ENCODE data around the gene M1AP.

M1AP gene, protein sequence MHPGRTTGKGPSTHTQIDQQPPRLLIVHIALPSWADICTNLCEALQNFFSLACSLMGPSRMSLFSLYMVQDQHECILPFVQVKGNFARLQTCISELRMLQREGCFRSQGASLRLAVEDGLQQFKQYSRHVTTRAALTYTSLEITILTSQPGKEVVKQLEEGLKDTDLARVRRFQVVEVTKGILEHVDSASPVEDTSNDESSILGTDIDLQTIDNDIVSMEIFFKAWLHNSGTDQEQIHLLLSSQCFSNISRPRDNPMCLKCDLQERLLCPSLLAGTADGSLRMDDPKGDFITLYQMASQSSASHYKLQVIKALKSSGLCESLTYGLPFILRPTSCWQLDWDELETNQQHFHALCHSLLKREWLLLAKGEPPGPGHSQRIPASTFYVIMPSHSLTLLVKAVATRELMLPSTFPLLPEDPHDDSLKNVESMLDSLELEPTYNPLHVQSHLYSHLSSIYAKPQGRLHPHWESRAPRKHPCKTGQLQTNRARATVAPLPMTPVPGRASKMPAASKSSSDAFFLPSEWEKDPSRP

DNA sequence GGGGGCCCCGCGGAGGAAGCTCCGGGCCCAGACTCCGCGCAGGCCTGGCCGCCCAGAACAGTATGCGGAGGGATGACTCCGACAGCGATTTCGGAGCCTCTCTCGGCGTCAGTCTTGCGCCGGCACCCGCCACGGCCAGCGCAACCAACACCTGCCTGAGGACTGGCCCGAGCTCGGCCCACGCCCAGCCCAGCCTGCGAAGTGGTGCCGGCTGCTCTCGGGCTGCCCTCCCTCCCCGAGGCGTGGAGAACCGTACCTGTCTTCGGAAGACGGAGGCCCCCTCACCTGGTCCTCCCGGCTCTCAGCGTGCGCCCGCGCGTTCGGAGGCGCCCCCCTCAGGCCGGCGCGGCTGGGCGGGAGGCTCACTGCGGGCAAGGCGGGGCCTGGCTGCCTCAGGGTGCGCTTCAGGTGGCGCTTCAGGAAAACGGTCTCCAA is at the start of gene M1AP:
Gene M1AP, minus strand, starts transcription at position 322 of the 435 bp plus-strand sequence. CDS start 8,055 bp downstream, outside the sequence.
- in situ Hi-C loops (cut with MboI; ENCODE audit: low sequenced_read_pairs), result no loop called here

DNA sequence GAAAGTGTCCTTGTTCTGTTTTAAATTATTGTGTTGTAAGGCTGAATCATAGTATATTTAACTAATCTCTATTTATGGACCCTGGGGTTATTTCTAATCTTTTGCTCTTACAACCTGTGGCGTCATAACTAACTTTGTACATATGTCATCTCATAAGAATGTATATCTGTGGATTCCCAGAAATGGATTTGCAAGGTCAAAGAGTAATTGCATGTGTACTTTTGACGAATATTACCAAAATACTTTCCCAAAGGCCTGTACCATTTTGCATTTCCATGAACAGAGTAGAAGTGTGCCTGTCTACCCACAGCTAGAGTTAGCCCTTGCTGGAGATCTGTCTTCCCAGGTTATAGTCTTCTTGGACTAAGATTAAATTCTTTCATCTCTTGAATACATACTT is 48.7 kb upstream of the M1AP start:
- in situ Hi-C loops (cut with MboI; ENCODE audit: low sequenced_read_pairs), result loop anchor here (25.0 kb wide), 2 partner anchors 540 to 690 kb away; no protein-coding TSS in a partner anchor

DNA sequence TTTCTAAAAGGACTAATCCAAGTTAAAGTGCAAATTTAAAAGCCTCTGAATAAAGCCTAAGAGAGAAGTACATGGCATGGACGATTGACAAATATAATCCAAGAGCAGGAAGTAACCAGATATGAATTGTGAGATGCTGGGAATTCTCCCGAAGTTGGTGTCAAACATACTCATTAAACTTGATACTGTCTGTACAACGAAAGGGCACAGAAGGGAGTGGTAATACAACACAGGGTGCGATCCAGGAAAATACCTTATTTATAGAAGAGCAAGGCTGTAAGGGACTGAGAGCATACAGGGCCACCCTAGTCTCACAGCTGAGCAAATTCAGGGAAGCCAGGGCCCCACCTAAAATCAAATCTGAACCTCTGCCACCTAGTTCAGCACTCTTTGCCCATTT is 47.5 kb upstream of the M1AP start:
- in situ Hi-C loops (cut with MboI; ENCODE audit: low sequenced_read_pairs), result loop anchor here (25.0 kb wide), 2 partner anchors 542 to 692 kb away; no protein-coding TSS in a partner anchor

DNA sequence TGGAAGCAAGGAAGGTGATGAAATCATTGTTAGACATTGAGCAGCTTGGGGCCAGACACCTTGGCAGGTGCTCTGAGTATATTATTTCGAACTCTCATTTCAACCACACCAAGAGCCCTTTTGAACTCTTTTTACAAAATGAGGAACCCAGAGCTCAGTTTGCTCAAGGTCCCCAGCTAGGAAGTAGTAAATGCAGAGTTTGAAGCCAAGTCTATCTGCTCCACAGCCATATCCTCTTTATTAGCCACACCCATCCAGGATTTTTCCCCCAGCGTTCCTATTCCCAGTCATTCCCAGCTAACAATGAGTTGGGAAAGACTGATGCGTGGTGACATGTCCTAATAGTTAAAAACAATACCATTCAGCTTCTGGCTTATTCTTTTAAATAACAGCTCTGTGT is 46.2 kb upstream of the M1AP start:
- in situ Hi-C loops (cut with MboI; ENCODE audit: low sequenced_read_pairs), result loop anchor here (25.0 kb wide), 2 partner anchors 543 to 693 kb away; no protein-coding TSS in a partner anchor

DNA sequence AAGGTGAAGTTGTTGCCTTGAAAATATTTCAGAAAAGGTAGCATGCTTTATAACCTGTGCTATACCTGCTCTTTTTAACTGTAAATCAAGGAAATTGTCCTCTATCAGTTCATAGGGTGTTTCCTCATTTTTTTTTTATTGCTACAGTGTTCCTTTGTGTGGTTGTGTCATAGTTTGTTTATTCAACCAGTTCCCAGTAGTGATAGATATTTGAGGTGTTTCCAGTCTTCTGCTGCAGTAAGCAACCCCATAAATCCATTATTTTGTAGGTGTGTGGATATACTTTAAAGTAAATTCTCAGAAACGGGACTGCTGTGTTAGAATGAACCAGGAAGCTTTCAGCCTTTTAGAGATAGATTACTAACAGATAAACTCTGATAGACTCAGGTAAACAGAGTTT is 45.5 kb upstream of the M1AP start:
- in situ Hi-C loops (cut with MboI; ENCODE audit: low sequenced_read_pairs), result loop anchor here (25.0 kb wide), 2 partner anchors 544 to 694 kb away; no protein-coding TSS in a partner anchor

DNA sequence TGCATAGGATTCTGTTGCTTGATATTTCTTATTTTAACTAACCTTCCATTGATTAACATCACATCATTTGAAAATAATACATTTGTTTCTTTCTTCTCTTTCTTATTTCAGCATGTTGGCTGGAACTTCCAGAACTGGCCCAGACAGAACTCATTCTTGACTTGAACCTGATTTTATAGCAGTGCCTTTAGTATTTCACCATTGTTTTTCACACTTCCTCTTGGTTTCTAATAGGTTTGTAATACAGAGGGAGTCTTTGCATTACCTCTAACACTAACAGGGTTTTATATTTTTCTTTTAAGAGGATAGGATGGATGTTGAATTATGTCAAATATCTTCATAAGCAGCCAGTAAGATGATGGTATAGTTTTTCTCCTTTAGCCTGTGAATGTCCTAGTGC is 45.1 kb upstream of the M1AP start:
- in situ Hi-C loops (cut with MboI; ENCODE audit: low sequenced_read_pairs), result loop anchor here (25.0 kb wide), 2 partner anchors 544 to 694 kb away; no protein-coding TSS in a partner anchor

DNA sequence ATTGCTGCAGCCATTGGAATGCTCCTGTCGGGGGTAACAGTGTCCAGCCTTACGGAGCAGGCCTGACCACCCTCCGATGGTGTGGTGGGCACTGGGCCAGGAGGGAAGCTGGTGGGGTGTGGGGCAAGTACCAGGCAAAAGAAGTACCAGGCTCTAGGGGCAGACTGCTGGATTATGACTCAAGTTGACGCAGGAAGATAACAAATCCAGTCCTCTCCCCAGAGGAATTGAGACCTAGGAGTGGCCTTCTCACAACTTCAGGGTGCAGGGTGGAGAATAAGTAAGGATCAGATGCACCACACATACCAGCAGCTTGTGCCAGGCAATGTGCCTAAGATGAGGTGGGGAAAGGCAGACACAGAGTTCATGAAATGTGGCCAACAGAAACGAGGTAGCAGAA is 43.8 kb upstream of the M1AP start:
- in situ Hi-C loops (cut with MboI; ENCODE audit: low sequenced_read_pairs), result loop anchor here (25.0 kb wide), 2 partner anchors 545 to 695 kb away; no protein-coding TSS in a partner anchor

DNA sequence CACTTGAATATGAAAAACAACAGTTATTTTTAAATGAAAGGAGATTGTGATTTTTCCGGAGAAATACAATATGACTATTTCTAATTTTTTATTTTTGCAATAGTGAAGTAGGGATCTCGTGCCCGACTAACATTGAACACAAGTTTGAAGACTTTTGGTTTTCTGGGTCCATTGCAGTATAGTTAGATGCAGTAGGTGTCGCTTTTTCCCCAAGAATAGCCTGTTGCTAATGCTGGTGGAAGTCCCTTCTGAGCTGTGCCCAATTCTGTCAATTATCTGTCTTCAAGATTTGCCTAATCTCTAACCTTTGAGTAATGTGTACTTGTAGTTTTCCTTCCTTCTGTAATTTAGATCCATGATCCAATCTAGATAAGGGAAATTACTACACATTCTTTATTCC is 42.4 kb upstream of the M1AP start:
- in situ Hi-C loops (cut with MboI; ENCODE audit: low sequenced_read_pairs), result loop anchor here (25.0 kb wide), 2 partner anchors 547 to 697 kb away; no protein-coding TSS in a partner anchor

DNA sequence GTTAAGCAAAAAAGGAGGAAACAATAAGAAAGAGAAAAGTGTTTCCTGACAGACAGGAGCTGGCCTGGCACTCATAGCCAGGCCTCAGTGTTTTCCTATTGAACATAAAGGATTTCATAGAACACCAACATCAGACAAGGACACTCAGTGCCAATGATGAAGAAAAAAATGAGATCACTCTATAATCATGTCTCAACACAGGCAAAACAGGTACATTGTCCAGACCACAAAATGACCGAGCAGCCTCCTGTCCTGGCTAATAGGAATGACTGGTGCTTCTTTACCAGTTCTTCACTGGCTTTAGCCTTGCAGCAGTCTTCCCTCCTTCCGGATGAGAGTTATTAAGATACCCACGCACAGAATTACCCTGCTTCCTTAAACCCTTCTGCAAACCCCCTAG is 41.5 kb upstream of the M1AP start:
- in situ Hi-C loops (cut with MboI; ENCODE audit: low sequenced_read_pairs), result loop anchor here (25.0 kb wide), 2 partner anchors 548 to 698 kb away; no protein-coding TSS in a partner anchor

DNA sequence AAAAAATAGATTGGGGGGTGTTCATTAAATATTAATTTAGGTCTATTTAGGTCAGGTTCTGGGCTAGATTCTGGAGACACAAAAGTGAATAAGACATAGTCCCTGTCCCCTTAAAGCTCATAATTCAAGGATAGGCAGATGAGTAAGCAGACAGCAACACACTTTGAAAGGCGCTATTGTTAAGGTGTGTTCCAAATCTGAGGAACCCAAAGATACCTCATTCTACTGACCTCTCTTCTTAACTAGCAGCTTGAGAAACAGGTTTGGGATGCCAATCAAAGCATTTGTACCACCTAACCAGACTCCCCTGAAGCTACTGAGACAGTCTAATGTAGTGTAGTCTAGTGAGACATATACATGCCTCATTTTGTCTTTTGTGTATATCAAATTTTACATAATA is 40.8 kb upstream of the M1AP start:
- in situ Hi-C loops (cut with MboI; ENCODE audit: low sequenced_read_pairs), result loop anchor here (25.0 kb wide), 2 partner anchors 548 to 698 kb away; no protein-coding TSS in a partner anchor

DNA sequence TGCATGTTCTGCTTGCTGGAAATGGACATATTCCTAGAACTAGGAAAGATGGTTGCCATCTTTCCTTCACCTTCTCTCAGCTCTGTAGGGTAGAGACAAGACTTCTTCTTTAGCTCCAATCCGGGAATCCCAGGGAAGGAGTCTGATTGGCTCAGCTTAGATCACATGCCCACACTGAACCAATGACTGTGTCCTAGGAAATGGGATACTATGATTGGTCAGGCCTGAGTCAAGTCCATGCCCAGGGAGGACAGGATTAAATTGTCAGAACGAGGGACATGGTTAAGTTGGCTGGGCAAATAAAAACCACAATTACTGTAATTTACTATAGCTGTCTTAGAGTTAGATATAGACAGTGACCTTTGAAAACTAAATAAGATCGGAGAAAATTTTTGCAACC is 37.3 kb upstream of the M1AP start:
- in situ Hi-C loops (cut with MboI; ENCODE audit: low sequenced_read_pairs), result loop anchor here (25.0 kb wide), 2 partner anchors 552 to 702 kb away; no protein-coding TSS in a partner anchor

DNA sequence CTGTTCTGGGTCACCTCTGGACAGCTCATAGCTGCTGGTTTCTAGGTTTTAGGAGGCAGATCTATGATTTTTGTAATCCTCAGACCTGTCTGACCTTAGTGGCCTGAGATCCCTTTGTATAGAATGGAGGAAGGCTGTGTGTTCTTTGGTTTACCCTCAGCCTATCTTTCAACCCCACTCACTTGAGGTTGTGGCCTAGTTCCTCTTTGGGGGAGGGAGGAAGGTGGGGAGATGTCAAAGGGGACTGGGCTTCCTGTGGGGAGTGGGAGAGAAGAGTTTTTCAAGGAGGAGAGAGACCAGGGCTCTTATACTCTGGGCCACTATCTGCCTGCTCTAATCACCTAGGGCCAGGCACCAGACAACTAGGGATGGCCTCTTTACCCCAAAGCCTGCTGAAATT is 34.4 kb upstream of the M1AP start:
- in situ Hi-C loops (cut with MboI; ENCODE audit: low sequenced_read_pairs), result loop anchor here (25.0 kb wide), 2 partner anchors 555 to 705 kb away; no protein-coding TSS in a partner anchor

DNA sequence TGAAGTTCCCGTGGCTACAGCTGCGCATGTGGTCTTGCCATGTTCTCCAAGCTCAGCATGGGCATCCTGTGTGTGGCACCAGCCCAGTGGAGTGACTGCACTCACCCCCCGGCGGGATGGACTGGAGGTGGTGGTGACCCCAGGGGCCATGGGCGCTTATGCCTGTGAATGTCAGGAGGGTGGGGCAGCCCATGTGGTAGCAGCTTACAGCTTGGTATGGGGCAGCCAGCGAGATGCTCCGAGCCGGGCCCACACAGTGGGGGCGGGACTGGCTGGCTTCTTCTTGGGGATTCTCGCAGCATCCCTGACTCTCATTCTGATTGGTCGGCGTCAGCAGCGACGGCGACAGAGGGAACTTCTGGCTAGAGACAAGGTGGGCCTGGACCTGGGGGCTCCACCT is 31.5 kb upstream of the M1AP start:
- in situ Hi-C loops (cut with MboI; ENCODE audit: low sequenced_read_pairs), result loop anchor here (25.0 kb wide), 2 partner anchors 558 to 708 kb away; no protein-coding TSS in a partner anchor

DNA sequence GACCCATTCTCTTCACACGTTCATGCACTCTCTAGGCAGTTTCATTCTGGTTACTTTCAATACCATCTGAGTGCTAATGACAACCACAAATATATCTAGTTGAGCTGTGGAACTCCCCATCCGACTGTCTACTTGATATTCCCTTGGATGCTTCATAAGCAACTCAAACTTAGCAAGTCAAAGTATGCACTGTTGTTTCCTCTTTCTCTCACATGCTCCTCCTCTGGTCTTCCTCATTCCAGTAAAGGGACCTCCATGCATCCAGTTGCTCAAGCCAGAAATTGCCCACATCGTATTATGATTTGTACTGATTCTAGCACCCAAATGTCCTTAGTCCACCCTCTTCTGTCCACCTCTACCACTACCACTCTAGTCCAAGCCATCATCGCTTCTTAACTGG is 28.2 kb upstream of the M1AP start:
- in situ Hi-C loops (cut with MboI; ENCODE audit: low sequenced_read_pairs), result loop anchor here (25.0 kb wide), 2 partner anchors 561 to 711 kb away; no protein-coding TSS in a partner anchor

DNA sequence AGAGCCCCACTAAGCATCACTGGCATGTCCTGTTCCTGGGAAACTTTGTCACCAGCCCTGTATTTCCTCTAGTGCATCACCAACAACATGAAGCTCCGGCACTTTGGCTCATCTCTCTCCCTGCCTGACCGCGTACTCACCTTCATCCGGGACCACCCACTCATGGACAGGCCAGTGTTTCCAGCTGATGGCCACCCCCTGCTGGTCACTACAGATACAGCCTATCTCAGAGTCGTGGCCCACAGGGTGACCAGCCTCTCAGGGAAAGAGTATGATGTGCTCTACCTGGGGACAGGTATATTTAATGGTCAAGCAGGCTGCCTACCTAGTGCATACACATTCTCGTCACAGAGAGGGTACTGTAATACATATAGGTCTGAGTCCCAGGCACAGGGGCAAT is 27.0 kb upstream of the M1AP start:
- in situ Hi-C loops (cut with MboI; ENCODE audit: low sequenced_read_pairs), result loop anchor here (25.0 kb wide), 2 partner anchors 562 to 712 kb away; no protein-coding TSS in a partner anchor

DNA sequence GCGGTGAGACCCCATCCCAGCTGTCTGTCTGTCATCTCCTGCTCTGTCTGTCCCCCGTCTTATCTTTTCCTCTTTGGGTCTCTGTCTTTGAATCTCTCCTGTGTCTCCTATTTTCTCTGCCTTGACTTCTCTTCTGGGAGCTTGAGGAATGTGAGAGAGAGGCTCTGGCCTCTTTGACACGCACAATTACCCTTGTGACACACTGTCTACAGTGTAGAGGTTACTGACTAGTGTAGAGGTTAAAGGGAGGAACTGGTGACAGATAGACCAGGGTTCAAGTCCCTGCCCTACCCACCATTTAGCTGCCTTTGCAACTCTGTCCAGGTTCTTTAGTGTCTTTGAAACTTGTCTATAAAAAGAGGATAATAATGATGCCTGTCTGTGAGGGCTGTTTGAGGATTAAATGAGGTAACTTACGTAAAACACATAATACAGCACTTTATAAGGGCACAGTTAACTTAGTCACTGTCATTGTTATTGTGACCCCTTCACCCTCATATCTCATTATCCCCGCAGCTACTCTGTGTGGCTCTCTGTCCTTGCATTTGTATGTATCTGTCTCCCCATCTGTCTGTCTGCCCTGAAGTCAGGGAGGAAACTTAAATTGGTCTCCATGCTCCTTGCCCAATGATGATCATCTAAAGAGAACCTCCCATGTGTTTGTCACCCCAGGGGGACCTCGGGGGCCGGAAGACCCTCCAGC is 25.8 kb upstream of the M1AP start:
- in situ Hi-C loops (cut with MboI; ENCODE audit: low sequenced_read_pairs), result no loop called here

DNA sequence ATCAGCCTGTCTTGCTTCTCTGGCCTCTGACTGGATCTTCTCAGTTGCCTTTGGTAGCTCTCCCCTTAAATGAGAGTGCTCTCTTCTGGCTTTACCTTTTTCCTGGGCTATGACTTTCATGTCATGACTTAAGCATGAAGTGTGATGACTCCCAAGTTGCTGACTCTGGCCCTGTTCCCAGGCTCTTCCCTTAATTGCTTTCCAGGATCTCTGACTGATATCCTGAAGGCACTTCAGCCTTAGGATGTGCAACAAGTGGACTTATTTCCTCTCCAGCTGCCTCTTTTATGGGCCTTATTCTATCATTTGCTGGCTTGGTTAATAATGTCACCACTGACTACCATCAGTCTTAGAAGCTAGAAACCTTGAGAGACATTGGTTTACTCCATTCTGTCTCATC is 23.3 kb upstream of the M1AP start:
- in situ Hi-C loops (cut with MboI; ENCODE audit: low sequenced_read_pairs), result no loop called here

DNA sequence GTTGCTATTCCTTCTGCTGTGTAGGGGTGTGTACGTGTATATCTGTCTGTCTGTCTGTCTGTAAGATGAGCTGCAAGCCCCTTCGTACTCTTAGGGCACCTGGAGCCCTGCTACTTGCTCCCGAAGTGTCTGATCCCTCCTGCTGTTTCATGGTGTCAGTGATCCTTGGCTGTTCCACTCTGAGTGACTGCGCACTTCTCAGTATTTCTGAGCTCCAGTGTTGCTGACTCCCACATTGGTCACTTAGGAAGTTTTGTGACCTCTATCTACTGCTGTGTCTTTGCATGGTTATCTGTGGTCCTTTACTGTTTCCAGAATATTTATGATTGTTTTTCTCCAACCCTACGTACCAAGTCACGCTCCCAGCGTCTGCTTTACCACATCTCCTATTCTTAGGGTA is 22.1 kb upstream of the M1AP start:
- in situ Hi-C loops (cut with MboI; ENCODE audit: low sequenced_read_pairs), result no loop called here

DNA sequence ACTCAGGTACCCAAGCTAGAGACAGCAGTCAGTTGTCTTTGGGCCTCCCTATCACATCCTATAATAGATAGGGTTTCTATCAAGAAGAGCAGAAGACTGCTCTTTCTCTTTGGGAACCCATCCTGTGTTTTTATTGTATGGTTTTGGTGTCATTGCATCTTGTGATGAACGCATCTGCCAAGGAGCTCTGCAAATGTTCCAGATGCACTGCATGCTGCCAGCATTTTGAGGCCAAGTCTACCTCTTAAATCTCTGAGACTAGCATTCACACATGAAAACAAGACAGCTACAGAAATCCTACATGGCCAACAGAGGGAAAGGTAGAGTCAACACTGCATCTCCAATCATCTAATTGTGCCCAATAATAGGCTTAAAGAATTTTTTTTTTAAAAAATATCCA is 20.0 kb upstream of the M1AP start:
- in situ Hi-C loops (cut with MboI; ENCODE audit: low sequenced_read_pairs), result no loop called here

DNA sequence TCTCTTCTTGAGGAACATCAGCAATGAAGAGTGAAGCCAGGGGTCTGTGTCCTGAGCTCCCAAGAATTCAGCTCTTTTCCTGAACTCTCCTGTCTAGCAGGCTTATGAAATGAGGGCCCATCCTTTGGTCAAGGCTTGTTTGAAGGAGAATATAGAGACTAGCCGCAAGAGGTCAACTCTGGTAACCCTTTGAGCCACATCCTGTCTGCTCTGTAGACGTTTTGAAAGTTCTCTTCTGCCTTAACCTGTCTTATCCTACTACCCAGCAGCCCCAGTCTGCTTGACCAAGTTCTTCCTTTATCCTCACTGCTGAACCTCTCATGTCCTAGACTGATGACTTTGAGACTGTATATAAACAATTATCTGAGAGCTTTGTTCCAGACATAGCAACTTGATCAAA is 11.3 kb upstream of the M1AP start:
- in situ Hi-C loops (cut with MboI; ENCODE audit: low sequenced_read_pairs), result no loop called here

DNA sequence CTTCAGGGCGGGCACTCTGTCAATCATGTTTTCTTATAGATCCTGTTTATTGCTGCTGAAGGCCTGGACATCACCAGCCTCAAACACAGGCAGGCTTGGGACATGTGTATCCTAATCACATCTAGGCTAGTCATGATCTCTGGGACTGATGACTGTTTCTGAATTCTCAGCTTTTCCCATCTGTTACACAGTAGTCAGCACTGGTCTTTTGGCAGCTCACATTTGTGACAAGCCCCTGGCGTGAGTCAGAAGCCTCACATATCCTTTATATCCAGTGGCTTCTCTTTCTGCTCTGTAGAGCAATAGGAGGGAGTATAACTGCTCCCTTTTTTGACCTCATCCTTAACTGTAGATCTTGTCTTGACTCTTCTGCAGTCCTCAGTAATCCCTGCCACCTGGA is 10.4 kb upstream of the M1AP start:
- in situ Hi-C loops (cut with MboI; ENCODE audit: low sequenced_read_pairs), result no loop called here

Data from HL-60/S4 treated with retinoic acid at 250 ng/mL for 4 days and 3 days (cell line).